Measurements from ENCODE around the gene THEM5.
"Not testable (repeated sequence)": the region's sequence is repeated elsewhere in the genome, so short reads cannot be mapped to it uniquely, and the experiment has no call there.

The THEM5 gene

GRCh38 chr1:151867765-151868411 is 14.4 kb upstream of the THEM5 start:
- DNase-seq (ENCODE audit: low read depth, low spot score), result no peak

GRCh38 chr1:151867321-151867720 is 13.8 kb upstream of the THEM5 start:
- DNase-seq (ENCODE audit: low read depth, low spot score), result no peak

DNA sequence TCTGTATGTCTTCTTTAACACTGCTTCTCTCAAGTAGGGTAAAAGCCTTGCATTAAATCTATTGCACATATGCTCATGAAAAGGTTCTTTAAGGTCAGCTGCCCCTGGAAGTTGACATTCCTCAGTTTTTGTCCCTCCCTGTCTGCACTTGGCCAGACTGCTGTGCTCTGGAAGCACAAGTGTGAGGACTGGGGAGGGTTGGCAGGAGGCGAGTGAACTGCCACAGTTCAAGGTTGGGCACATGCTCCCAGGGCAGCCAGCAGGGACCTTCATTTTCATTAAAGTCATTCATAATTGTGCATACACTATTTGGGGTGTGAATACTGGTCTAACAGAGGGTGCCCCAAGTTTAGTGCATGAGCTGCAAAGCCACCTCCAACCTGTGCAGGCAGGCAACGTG is 10.9 kb upstream of the THEM5 start:
- no peak for DNase-seq (ENCODE audit: low read depth, low spot score)

- no peak for DNase-seq (ENCODE audit: low read depth, low spot score)
Observed at GRCh38 chr1:151862604-151863003, 9.1 kb upstream of the THEM5 start.

DNA sequence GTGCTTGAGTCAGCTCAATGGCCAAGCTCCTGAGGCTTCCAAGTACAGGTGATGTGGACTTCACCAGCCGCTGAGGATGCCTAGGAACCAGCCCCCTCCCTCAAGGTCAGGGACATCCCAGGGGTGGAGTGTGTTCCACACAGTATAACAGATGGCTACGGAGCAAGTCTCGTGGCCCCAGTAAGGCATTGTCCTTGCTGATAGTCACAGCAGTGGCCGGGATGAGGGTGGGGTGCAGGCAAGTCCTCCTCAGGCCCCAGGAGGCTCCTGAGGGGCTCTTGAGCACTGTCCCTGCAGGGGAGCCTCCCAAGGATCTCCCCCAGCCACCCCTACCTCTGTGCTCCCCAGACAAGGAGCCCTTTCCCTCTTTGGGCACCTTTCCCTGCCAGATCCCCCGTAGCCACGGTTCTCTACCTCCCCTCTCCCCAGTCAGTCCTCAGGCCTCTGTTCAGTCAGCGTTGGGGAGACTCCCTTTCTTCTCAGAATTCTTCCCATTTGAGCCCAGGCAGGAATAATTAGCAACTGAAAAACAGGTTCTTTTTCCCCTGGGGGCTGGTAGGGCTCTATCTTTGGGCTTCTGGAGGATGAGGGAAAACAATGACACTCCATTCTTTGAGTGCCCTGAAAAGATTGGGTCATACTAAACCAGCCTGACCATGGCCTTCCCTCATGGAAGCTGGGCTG is 7.1 kb upstream of the THEM5 start:
- DNase-seq (ENCODE audit: low read depth, low spot score), result peak; percentile 94

DNA sequence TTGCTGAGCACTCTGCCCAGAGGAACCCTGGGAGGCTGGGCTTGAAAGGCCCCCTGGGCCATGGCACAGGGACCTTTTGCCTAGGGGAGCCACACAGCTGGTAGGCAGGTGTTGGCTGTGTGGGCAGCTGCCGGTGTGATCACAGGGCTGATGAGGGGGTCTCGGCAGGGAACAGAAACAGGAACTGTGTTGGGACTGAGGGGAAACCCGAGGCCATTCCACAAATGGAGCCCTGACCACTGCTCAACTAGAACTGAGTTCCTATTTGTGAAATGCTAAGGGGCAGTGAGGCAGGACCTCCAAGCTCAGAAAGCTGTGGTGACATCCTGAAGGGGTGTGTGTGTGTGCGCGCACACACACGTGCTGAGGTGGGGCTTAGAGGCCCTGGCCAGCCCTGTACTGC is 6.4 kb upstream of the THEM5 start:
- DNase-seq (ENCODE audit: low read depth, low spot score), result no peak

GRCh38 chr1:151858886-151859665 is 5.6 kb upstream of the THEM5 start:
- DNase-seq (ENCODE audit: low read depth, low spot score), result no peak

DNA sequence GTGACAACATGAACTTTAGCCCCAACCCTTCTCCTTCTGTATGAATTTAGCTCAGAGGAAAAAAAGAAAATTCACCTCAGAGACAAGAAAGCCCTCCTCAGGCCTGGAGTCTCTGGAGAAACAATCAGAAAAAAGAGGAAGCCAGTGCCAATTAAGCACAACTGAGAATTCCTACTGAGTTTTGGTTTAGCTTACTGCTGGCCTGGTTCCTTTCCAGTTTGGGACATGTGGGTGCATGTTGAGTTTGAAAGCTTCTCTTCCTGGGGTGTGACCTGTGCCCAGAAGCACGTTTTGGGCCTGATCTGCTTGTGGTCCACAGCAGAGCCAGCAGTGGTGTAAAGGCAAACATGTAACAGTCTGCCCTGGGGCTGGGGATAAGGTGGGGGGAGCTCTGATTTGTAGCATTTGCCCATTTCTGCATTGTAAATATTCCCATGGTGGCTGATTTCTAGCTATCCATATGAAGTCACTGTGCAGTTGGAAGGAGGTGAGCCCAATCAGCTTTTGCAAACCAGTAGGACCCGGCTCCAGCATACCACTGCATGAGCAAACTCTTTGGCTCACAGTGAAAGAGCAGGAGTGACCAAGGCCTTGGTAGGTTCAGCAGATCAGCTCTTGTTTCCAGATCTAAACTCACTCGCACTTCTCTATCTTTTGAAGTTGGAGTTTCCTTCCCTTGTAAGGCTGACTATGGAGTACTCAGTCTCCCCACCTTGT is 4.7 kb upstream of the THEM5 start:
- DNase-seq (ENCODE audit: low read depth, low spot score), result no peak

DNA sequence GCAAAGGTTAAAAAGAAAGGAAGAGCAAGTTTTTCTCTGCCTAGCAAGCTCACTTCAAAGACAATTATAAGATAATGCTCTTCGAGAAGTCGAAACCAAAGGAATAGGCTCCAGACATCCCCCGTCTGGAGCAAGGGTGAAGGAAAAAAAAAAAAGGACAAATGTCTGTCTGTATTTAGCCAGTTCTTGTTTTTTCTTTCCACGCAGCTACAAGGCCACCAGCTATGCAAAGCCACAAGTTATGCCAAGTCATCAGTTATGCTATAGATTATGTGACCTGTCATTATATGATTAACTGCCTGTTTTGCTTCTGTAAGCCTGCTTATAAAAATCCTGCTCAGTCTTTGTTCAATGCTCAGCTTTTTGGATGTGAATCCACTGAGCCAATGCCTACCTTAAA is 2.4 kb upstream of the THEM5 start:
- no peak for DNase-seq (ENCODE audit: low read depth, low spot score)

DNA sequence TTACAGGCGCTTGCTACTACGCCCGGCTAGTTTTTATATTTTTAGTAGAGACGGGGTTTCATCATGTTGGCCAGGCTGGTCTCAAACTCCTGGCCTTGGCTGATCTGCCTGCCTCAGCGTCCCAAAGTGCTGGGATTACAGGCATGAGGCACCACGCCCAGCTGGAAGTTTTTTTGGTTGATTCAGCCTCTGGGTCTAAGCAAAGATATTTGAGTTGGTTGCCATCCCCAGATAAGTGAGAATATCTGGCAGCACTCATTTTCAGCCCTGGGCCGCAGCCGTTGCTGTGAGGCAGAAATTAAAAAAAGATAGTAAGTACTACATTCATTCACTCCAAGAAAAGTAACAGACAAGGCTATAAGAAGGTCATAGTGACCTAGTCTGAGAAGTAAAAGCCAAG is 2.0 kb upstream of the THEM5 start:
- DNase-seq (ENCODE audit: low read depth, low spot score), result not testable (repeated sequence)

DNA sequence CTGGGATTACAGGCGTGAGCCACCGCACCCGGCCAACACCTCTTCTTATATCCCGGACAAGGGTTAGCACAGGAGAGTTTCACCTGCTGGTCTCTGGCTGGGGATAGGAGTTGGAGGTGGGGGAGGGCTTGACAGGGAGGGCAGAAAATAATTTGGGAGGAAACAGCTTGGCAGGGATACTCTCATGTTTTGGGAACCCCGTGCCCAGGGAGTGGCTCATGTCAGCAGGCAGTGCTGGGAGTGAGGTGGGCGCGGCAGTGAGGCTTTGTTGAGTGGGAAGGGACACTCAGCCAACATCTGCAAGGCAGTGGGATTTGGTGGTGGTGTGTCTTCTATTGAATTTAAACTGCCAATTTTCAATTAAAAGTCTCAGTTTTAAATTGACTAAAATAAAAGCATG is 1.1 kb upstream of the THEM5 start:
- DNase-seq (ENCODE audit: low read depth, low spot score), result no peak

GRCh38 chr1:151852733-151853132 is 779 bp downstream of the THEM5 start:
- DNase-seq (ENCODE audit: low read depth, low spot score), result no peak

- peak; percentile 57 for DNase-seq (ENCODE audit: low read depth, low spot score)
Observed at GRCh38 chr1:151851886-151852285, 1.6 kb downstream of the THEM5 start.

DNA sequence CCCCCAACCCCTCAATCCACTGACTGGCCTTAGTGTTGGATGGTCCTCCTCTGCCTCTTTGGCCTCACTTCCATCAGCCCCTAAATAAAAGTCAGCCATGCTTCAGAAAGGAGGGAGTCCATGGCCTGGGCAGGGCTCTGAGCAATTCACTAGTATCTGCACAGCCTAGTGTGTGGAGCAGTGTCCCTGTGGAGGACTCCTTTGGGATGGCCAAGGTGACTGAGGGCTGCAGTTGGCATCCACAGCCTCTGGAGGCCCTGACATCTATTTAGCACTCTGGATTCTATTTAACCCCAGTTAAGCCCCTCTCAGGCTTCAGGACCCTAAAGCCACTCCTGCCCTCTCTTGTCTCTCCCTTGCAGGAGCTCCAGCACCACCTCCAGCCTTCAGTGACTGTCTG is 3.6 kb downstream of the THEM5 start:
- DNase-seq (ENCODE audit: low read depth, low spot score), result no peak

GRCh38 chr1:151849126-151849525 is 4.4 kb downstream of the THEM5 start:
- DNase-seq (ENCODE audit: low read depth, low spot score), result no peak

DNA sequence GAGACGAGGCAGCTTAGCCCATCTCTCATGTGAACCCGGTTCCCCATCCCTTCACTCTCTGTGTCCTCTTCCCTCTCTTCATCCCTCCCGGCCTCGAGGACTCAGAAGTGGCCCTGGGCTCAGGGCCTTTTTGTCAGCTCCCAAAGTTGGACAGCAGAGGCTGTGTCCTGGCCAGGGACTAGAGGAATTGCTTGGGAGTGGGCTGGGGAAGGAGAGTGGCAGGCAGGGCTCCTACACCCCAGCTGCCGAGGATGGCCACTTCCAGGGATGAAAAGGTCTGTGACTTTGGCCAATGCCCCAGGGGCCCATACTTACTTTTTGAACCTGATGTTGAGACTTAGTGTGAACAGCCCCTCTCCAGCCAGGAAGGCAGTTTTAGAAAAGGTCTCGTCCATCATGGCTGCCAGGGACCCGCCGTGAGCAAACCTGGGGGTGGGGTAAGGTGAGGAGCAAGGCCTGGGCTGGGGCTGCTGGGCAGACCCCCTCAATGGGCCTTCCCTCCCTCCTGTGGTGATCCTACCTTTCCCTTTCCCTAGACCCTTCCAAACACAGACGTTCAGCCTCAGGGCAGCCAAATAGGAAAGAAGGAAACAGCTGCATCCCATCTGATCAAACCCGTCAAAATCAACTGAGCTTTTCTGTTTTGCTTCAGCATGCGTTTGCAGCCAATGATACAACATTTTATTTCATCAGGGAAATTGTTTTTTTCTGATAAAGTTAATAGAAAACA is 5.5 kb downstream of the THEM5 start:
- DNase-seq (ENCODE audit: low read depth, low spot score), result no peak

DNA sequence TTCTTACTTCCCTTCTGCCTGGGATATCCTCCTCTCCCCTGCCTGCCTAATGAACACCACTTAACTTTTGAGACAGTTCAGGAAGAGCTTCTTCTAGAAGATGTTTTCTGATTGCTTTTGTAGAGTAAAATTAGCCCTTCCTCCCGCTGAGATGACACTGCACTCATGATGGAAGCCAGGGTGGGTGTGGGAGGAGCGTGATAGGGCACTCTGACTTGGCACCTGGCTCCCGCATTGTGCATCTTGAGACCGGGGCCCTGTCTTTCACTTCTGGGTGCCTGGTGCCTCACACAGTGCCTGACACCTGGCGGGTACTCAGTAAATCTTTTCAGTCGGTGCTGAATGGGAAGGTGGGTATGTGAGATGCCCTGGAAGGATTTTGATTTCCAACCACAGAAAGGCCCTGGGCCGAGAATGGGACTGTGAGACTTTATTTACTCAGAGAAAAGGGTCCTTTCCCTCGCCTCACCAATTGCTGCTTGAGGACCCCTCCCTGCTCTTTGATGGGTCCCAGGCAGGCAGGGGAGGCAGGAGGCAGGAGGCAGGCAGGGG is 6.8 kb downstream of the THEM5 start:
- no peak for DNase-seq (ENCODE audit: low read depth, low spot score)

DNA sequence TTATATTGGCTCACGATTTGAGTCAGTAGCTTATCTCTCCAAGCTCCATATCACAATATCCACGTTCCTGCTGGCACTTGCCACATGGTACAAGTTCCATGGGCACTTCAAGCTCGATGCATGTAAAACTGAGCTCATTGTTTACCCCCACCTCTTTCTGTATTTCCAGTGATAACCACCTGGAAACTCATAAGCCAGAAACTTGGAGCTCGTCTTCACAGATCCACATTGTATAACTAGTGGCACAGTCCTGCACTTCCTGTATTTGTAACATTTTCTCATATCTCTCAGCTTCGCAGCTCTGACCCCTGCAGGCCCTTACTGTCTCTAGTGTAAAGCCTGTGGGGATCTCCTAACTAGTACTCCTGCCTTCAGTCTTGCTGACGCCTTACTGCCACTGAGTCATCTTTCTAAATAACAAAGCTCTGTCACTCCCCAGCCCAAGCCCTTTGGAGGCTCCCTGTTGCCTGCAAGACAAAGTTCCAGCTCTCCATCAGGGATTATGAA is 7.4 kb downstream of the THEM5 start:
- DNase-seq (ENCODE audit: low read depth, low spot score), result peak; percentile 72

DNA sequence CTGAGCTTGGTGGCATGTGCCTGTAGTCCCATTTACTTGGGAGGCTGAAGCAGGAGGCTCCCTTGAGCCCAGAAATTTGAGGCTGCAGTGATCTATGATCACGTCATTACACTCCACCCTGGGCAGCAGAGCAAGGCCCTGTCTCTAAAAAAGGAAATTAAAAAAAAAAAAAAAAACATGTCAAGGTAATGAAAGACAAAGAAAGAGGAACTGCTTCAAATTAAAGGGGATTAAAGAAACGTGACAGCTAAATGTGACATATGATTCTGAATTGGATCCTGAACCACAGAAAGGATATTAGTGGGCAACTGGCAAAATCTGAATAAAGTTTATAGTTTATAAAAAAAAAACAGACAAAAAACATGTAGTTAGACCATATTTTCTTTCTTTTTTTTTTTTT is 10.1 kb downstream of the THEM5 start:
- DNase-seq (ENCODE audit: low read depth, low spot score), result no peak

GRCh38 chr1:151841141-151841540 is 12.4 kb downstream of the THEM5 start:
- no peak for DNase-seq (ENCODE audit: low read depth, low spot score)

DNA sequence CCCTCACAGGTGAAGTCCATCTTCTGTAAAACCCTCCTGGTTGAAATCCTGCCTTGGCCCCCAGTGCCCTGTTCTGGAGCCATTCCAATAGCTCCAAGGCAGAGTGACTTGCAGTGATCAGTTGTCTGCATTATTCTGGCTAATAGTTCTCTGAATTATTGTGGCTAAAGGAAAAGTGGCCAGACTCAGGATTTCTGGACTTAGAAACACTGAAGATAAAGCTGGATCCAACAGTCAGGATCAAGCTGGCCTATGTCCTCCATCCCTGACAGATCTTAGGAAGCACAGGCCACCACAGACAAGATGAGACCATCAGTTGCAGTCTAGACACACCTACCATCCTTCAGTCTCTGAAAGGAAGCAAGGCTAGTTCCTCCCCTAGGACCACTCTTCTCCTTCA is 13.1 kb downstream of the THEM5 start:
- no peak for DNase-seq (ENCODE audit: low read depth, low spot score)

Measured in ELF-1 (cell line).